ENCODE data around the gene BRWD1. TPM values are rescaled to one million over a fixed set of nuclear protein-coding genes. Genes with fewer than 3 reads are reported as not detected.

Gene BRWD1
- total RNA-seq, 4 donors from 2014 or later, result 60.3 to 74.4 (median 68.7) TPM

GRCh38 chr21:39216290-39216689 lies 97.1 kb downstream of the BRWD1 start:
- TF ChIP-seq, protein P1, sequence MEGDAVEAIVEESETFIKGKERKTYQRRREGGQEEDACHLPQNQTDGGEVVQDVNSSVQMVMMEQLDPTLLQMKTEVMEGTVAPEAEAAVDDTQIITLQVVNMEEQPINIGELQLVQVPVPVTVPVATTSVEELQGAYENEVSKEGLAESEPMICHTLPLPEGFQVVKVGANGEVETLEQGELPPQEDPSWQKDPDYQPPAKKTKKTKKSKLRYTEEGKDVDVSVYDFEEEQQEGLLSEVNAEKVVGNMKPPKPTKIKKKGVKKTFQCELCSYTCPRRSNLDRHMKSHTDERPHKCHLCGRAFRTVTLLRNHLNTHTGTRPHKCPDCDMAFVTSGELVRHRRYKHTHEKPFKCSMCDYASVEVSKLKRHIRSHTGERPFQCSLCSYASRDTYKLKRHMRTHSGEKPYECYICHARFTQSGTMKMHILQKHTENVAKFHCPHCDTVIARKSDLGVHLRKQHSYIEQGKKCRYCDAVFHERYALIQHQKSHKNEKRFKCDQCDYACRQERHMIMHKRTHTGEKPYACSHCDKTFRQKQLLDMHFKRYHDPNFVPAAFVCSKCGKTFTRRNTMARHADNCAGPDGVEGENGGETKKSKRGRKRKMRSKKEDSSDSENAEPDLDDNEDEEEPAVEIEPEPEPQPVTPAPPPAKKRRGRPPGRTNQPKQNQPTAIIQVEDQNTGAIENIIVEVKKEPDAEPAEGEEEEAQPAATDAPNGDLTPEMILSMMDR (IDR thresholded peaks at IDR 0.05; ENCODE audit: low read depth), result no peak

DNA sequence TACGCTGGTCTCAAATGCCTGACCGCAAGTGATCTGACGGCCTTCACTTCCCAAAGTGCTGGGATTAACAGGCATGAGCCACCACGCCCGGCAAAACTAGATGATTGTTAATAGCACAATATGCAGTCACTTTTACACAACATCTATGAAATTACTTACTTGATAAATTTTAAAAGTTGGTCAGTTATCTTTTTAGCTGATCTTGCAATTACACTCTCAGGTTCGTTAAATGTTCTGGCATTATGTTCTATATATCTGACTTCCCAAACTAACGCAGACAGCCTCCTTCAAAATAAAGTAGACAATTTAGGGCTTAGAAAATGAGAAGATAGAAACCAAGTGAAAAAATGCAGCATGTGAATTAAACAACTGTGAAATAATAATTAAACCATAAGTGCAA lies 98.4 kb downstream of the BRWD1 start:
- TF ChIP-seq, protein P1 (IDR thresholded peaks at IDR 0.05; ENCODE audit: low read depth), result no peak

DNA sequence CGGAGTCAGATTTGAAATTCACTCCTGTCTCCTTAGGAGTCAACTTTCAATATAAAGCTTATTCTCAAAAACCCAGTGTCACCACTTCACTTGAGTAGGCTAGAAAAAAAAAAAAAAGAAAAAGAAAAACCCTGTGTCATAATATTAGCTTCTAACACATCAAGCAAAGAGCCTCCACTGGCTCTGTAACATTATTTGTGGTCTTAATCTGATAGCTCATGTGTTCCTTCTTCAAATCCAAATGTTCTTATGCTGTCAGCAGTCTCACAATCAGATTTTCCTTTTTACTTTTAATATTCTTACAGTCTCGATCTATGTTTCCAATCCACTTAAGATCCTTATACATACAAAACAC lies 104.1 kb downstream of the BRWD1 start:
- TF ChIP-seq, protein P1 (IDR thresholded peaks at IDR 0.05; ENCODE audit: low read depth), result no peak

GRCh38 chr21:39208624-39209333 lies 104.7 kb downstream of the BRWD1 start:
- TF ChIP-seq, protein P1 (IDR thresholded peaks at IDR 0.05; ENCODE audit: low read depth), result no peak

- TF ChIP-seq, protein P1 (IDR thresholded peaks at IDR 0.05; ENCODE audit: low read depth), result no peak
These were observed 109.3 kb downstream of the BRWD1 start for GRCh38 chr21:39204134-39204533.

GRCh38 chr21:39198800-39199199 lies 114.6 kb downstream of the BRWD1 start:
- TF ChIP-seq, protein P1 (IDR thresholded peaks at IDR 0.05; ENCODE audit: low read depth), result no peak

DNA sequence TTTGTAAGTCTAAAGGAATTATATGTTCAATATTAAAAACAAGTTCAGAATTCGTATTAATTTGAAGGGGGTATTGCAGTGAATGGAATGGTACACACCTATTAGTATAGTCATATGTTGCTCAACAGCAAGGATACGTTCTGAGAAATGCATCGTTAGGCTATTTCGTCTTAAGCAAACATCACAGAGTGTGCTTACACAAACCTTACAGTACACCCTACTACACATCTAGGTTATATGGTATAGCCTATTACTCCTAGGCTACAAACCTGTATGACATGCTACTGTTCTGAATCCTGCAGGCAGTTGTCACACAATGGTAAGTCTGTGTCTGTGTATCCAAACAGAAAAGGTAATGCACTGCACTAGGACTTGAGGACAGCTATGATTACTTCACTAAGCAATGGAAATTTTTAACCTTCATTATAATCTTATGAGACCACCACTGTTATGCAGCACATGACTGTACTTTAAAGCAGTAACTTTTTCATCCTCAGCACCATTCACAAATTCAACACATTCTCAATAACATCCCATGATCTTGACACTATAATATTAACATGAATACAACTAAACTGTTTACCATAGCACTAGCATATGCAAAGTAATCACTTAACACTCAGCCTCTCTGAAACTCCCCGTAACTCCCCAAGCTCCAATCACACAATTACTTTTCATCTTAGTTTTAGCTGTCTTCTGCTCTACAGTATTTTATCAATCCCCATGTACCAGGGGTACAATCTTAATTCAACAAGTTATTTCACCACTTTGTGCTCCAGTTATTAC lies 115.8 kb downstream of the BRWD1 start:
- TF ChIP-seq, protein P1 (IDR thresholded peaks at IDR 0.05; ENCODE audit: low read depth), result no peak

All from subcutaneous adipose tissue (tissue), 4 donors.